ENCODE results near the gene PCLO. TPM values are rescaled to one million over a fixed set of nuclear protein-coding genes. Genes with fewer than 3 reads are reported as not detected.

PCLO gene
- total RNA-seq, 1 experiment from 2014 or later = 7.5 TPM

GRCh38 chr7:82803411-82803810, 359.3 kb downstream of the PCLO start:
- TF ChIP-seq EZH2 (IDR thresholded peaks at IDR 0.05; ENCODE audit: low read length, unreplicated experiment) (no peak), EZH2phosphoT487 (IDR thresholded peaks at IDR 0.05; ENCODE audit: borderline replicate concordance, low read length) (no peak), CTCF (conservative IDR thresholded peaks at IDR 0.05; ENCODE audit: low read depth, low read length) (no peak)
- no peaks in the 10 kb centered on the region for H3K9me2 ChIP-seq (replicated peaks; ENCODE audit: low read length)
- H3K4me2 ChIP-seq (ENCODE audit: low read length) = no peak overlapping the region
- ATAC-seq (peak; percentile 41), DNase-seq (peak; percentile 4)
- no peaks in the 10 kb centered on the region for H3K79me2 ChIP-seq (ENCODE audit: low read length)
- peaks cover 30% of the 10 kb centered on the region for H3K4me1 ChIP-seq (ENCODE audit: insufficient read depth, low read length)
- no peaks in the 10 kb centered on the region for H3K9me3 ChIP-seq (ENCODE audit: low read length)
- H3K27me3 ChIP-seq (ENCODE audit: low read length) = no peaks in the 10 kb centered on the region
- no peaks in the 10 kb centered on the region for H3K36me3 ChIP-seq (ENCODE audit: low read depth, low read length)
- no peak overlapping the region for H3K4me3 ChIP-seq (ENCODE audit: low read length)
- ChIA-PET POLR2A (ENCODE audit: unreplicated experiment) (interaction anchor here (0.7 kb wide), 1 partner anchor 15 kb away, joined by 3 read pairs; no protein-coding TSS in a partner anchor), CTCF (interaction anchor here (0.6 kb wide), 1 partner anchor 466 kb away, joined by 3 read pairs; no protein-coding TSS in a partner anchor)
- no peaks in the 10 kb centered on the region for H3F3A ChIP-seq (ENCODE audit: low read length, unreplicated experiment)
- H3K27ac ChIP-seq (ENCODE audit: low read length) = no peak overlapping the region
- H3K9ac ChIP-seq (ENCODE audit: low read length) = no peak overlapping the region
- BruUV-seq (replicated peaks) = no TSS peak
- H2AFZ ChIP-seq (ENCODE audit: low read length) = no peak overlapping the region
- H4K20me1 ChIP-seq (ENCODE audit: low read length) = no peaks in the 10 kb centered on the region
- intact Hi-C loops (cut with micrococcal nuclease) = no loop called here

GRCh38 chr7:82789883-82790609, 372.6 kb downstream of the PCLO start:
- no peak overlapping the region for H3K9ac ChIP-seq (ENCODE audit: low read length)
- no peaks in the 10 kb centered on the region for H3F3A ChIP-seq (ENCODE audit: low read length, unreplicated experiment)
- H3K36me3 ChIP-seq (ENCODE audit: low read depth, low read length) = no peaks in the 10 kb centered on the region
- no peaks in the 10 kb centered on the region for H3K9me3 ChIP-seq (ENCODE audit: low read length)
- H2AFZ ChIP-seq (ENCODE audit: low read length) = no peak overlapping the region
- no peak overlapping the region for H3K4me3 ChIP-seq (ENCODE audit: low read length)
- POLR2A ChIA-PET (ENCODE audit: unreplicated experiment) = no interaction called here
- peak; percentile 37 for DNase-seq
- no peaks in the 10 kb centered on the region for H3K9me2 ChIP-seq (replicated peaks; ENCODE audit: low read length)
- H4K20me1 ChIP-seq (ENCODE audit: low read length) = no peaks in the 10 kb centered on the region
- ATAC-seq = peak; percentile 79
- intact Hi-C loops (cut with micrococcal nuclease) = loop anchor here (1.0 kb wide), 1 partner anchor 50 kb away; no protein-coding TSS in a partner anchor
- H3K27ac ChIP-seq (ENCODE audit: low read length) = no peak overlapping the region
- TF ChIP-seq CTCF (conservative IDR thresholded peaks at IDR 0.05; ENCODE audit: low read depth, low read length) = no peak; the same call in 1 of the 2 replicates
- no peak for TF ChIP-seq EZH2phosphoT487 (IDR thresholded peaks at IDR 0.05; ENCODE audit: borderline replicate concordance, low read length)
- no peak for TF ChIP-seq EZH2 (IDR thresholded peaks at IDR 0.05; ENCODE audit: low read length, unreplicated experiment)
- H3K27me3 ChIP-seq (ENCODE audit: low read length) = no peaks in the 10 kb centered on the region
- H3K4me2 ChIP-seq (ENCODE audit: low read length) = peak overlapping the region; percentile 32
- no TSS peak for BruUV-seq (replicated peaks)
- CTCF ChIA-PET = interaction anchor here (0.6 kb wide), 1 partner anchor 90 kb away, joined by 3 read pairs; no protein-coding TSS in a partner anchor
- H3K79me2 ChIP-seq (ENCODE audit: low read length) = no peaks in the 10 kb centered on the region
- H3K4me1 ChIP-seq (ENCODE audit: insufficient read depth, low read length) = peaks cover 8% of the 10 kb centered on the region; the same call in 1 of the 2 replicates

- ATAC-seq = no peak
Observed at GRCh38 chr7:82778021-82778420, 384.7 kb downstream of the PCLO start.

More at GRCh38 chr7:82778021-82778420, 384.7 kb downstream of the PCLO start:
- H3K9me2 ChIP-seq (replicated peaks; ENCODE audit: low read length) = no peaks in the 10 kb centered on the region
- H3K79me2 ChIP-seq (ENCODE audit: low read length) = no peaks in the 10 kb centered on the region
- H3K9me3 ChIP-seq (ENCODE audit: low read length) = no peaks in the 10 kb centered on the region
- H3F3A ChIP-seq (ENCODE audit: low read length, unreplicated experiment) = no peaks in the 10 kb centered on the region
- no peaks in the 10 kb centered on the region for H3K4me1 ChIP-seq (ENCODE audit: insufficient read depth, low read length)
- ChIA-PET CTCF (no interaction called here), POLR2A (ENCODE audit: unreplicated experiment) (no interaction called here)
- H3K36me3 ChIP-seq (ENCODE audit: low read depth, low read length) = no peaks in the 10 kb centered on the region
- TF ChIP-seq CTCF (conservative IDR thresholded peaks at IDR 0.05; ENCODE audit: low read depth, low read length) (no peak), EZH2 (IDR thresholded peaks at IDR 0.05; ENCODE audit: low read length, unreplicated experiment) (no peak), EZH2phosphoT487 (IDR thresholded peaks at IDR 0.05; ENCODE audit: borderline replicate concordance, low read length) (no peak)
- BruUV-seq (replicated peaks) = no TSS peak
- no peak for DNase-seq
- H4K20me1 ChIP-seq (ENCODE audit: low read length) = no peaks in the 10 kb centered on the region
- intact Hi-C loops (cut with micrococcal nuclease) = no loop called here
- no peak overlapping the region for H3K27ac ChIP-seq (ENCODE audit: low read length)
- H3K4me3 ChIP-seq (ENCODE audit: low read length) = no peak overlapping the region
- H3K4me2 ChIP-seq (ENCODE audit: low read length) = no peak overlapping the region
- H3K27me3 ChIP-seq (ENCODE audit: low read length) = no peaks in the 10 kb centered on the region
- no peak overlapping the region for H3K9ac ChIP-seq (ENCODE audit: low read length)
- no peak overlapping the region for H2AFZ ChIP-seq (ENCODE audit: low read length)
